HL-60 (cell line): Measurements from ENCODE around the gene DPH5.

Source experiments
- POLR2AphosphoS5 ChIP-seq: IDR thresholded peaks from 2 replicates; pipeline ENCODE4 v1.6.1; 2012; ENCODE audit warnings: low read depth
- REST ChIP-seq: IDR thresholded peaks from 2 replicates; pipeline ENCODE4 v1.6.1; 2012; ENCODE audit warnings: low read depth; ENCODE audit not compliant: insufficient replicate concordance
- TF ChIP-seq, protein P1 (sequence below): IDR thresholded peaks from one replicate; pipeline ENCODE4 v1.5.1; 2011; ENCODE audit warnings: low read length, control low read depth, inconsistent platforms; ENCODE audit not compliant: insufficient read depth

DNA sequence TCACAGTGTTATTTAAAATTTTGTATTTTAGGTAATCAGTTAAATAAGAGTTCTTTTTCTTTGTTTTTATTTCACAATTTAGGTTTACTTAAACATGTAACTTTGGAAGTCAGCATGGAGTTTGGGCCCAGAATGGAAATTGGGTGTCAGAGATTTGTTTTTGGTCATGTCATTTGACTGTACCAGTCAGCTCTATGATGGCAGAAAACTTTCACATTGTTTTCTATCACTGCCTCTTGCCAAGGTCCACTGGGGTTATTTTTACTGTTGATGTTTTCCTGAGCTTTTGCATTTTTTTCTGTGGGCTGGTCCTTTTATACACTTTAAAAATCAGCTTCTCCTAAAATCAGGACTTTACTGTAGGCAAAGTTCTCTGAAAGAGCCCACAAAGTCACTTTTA, 75.2 kb downstream of the DPH5 start:
- TF ChIP-seq, protein P1, sequence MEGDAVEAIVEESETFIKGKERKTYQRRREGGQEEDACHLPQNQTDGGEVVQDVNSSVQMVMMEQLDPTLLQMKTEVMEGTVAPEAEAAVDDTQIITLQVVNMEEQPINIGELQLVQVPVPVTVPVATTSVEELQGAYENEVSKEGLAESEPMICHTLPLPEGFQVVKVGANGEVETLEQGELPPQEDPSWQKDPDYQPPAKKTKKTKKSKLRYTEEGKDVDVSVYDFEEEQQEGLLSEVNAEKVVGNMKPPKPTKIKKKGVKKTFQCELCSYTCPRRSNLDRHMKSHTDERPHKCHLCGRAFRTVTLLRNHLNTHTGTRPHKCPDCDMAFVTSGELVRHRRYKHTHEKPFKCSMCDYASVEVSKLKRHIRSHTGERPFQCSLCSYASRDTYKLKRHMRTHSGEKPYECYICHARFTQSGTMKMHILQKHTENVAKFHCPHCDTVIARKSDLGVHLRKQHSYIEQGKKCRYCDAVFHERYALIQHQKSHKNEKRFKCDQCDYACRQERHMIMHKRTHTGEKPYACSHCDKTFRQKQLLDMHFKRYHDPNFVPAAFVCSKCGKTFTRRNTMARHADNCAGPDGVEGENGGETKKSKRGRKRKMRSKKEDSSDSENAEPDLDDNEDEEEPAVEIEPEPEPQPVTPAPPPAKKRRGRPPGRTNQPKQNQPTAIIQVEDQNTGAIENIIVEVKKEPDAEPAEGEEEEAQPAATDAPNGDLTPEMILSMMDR: no peak
- no peak for TF ChIP-seq POLR2AphosphoS5
- TF ChIP-seq REST: no peak
